ENCODE measurements around the gene NOTCH1.

Gene NOTCH1

GRCh38 chr9:136545692-136545964, 220 bp downstream of the NOTCH1 start:
- H3K4me3 ChIP-seq (ENCODE audit: low read depth, low read length): peak overlapping the region; percentile 76
- in situ Hi-C loops (cut with HindIII; ENCODE audit: low sequenced_read_pairs): loop anchor here (10.0 kb wide), 1 partner anchor 61 kb away; the partner anchor contains the start of gene SEC16A
- TF ChIP-seq, protein P1, sequence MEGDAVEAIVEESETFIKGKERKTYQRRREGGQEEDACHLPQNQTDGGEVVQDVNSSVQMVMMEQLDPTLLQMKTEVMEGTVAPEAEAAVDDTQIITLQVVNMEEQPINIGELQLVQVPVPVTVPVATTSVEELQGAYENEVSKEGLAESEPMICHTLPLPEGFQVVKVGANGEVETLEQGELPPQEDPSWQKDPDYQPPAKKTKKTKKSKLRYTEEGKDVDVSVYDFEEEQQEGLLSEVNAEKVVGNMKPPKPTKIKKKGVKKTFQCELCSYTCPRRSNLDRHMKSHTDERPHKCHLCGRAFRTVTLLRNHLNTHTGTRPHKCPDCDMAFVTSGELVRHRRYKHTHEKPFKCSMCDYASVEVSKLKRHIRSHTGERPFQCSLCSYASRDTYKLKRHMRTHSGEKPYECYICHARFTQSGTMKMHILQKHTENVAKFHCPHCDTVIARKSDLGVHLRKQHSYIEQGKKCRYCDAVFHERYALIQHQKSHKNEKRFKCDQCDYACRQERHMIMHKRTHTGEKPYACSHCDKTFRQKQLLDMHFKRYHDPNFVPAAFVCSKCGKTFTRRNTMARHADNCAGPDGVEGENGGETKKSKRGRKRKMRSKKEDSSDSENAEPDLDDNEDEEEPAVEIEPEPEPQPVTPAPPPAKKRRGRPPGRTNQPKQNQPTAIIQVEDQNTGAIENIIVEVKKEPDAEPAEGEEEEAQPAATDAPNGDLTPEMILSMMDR (IDR thresholded peaks at IDR 0.05; ENCODE audit: low read depth, low read length): no peak

GRCh38 chr9:136544964-136545691, 720 bp downstream of the NOTCH1 start:
- no peak for DNase-seq (ENCODE audit: low read depth, low spot score)
- TF ChIP-seq, protein P1 (IDR thresholded peaks at IDR 0.05; ENCODE audit: low read depth, low read length): no peak
- peak overlapping the region; percentile 76 for H3K4me3 ChIP-seq (ENCODE audit: low read depth, low read length)
- in situ Hi-C loops (cut with HindIII; ENCODE audit: low sequenced_read_pairs): loop anchor here (10.0 kb wide), 1 partner anchor 60 kb away; the partner anchor contains the start of gene SEC16A

More at GRCh38 chr9:136545692-136545964, 220 bp downstream of the NOTCH1 start:
- no peak for DNase-seq (ENCODE audit: low read depth, low spot score)

DNA sequence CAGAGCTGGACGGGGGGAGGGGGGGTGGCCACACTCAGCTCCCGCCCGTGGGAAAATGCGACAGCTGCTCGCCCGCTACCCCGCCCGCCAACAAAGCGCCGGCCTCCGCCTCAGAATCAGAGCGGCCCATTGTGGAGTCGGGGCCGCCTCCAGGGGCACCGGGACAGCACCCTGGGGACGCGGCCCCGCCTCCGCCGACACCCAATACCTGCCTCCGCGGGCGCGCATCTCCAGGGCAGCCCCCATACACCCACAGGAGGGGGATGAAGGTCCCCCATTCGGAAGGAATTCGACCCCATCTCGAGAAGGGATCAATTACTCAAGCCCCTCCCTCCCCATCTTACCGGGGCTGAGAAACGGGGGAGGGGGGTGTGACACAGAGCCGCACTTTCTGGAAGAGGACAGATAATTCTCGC, 1.3 kb downstream of the NOTCH1 start:
- DNase-seq (ENCODE audit: low read depth, low spot score): peak; percentile 22
- TF ChIP-seq, protein P1 (IDR thresholded peaks at IDR 0.05; ENCODE audit: low read depth, low read length): no peak
- in situ Hi-C loops (cut with HindIII; ENCODE audit: low sequenced_read_pairs): loop anchor here (10.0 kb wide), 1 partner anchor 60 kb away; the partner anchor contains the start of gene SEC16A
- peak overlapping the region; percentile 76 for H3K4me3 ChIP-seq (ENCODE audit: low read depth, low read length)

GRCh38 chr9:136543830-136544547, 1.9 kb downstream of the NOTCH1 start:
- H3K4me3 ChIP-seq (ENCODE audit: low read depth, low read length): peak overlapping the region; percentile 76
- TF ChIP-seq, protein P1 (IDR thresholded peaks at IDR 0.05; ENCODE audit: low read depth, low read length): no peak
- DNase-seq (ENCODE audit: low read depth, low spot score): no peak
- in situ Hi-C loops (cut with HindIII; ENCODE audit: low sequenced_read_pairs): loop anchor here (10.0 kb wide), 1 partner anchor 59 kb away; the partner anchor contains the start of gene SEC16A

DNA sequence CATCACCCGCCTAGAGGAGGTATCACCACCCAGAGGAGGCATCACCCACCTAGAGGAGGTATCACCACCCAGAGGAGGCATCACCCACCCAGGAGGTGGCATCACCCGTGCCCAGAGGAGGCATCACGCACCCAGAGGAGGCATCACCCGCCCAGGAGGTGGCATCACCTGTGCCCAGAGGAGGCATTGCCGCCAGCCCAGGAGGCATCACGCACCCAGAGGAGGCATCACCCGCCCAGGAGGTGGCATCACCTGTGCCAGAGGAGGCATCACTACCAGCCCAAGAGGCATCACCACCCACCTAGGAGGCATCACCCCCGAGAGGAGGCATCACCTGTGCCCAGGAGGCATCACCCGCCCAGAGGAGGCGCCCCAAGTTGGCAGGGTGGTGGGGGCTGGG, 2.6 kb downstream of the NOTCH1 start:
- H3K4me3 ChIP-seq (ENCODE audit: low read depth, low read length): no peak overlapping the region
- TF ChIP-seq, protein P1 (IDR thresholded peaks at IDR 0.05; ENCODE audit: low read depth, low read length): no peak
- DNase-seq (ENCODE audit: low read depth, low spot score): no peak

GRCh38 chr9:136542241-136543040, 3.4 kb downstream of the NOTCH1 start:
- in situ Hi-C loops (cut with HindIII; ENCODE audit: low sequenced_read_pairs): loop anchor here (10.0 kb wide), 1 partner anchor 58 kb away; the partner anchor contains the start of gene SEC16A
- no peak for DNase-seq (ENCODE audit: low read depth, low spot score)
- TF ChIP-seq, protein P1 (IDR thresholded peaks at IDR 0.05; ENCODE audit: low read depth, low read length): no peak
- no peak overlapping the region for H3K4me3 ChIP-seq (ENCODE audit: low read depth, low read length)

More for the DNA sequence above, 2.6 kb downstream of the NOTCH1 start:
- in situ Hi-C loops (cut with HindIII; ENCODE audit: low sequenced_read_pairs): loop anchor here (10.0 kb wide), 1 partner anchor 58 kb away; the partner anchor contains the start of gene SEC16A
